HepG2 (cell line): ENCODE measurements around the gene ZDBF2. TPM values are rescaled to one million over a fixed set of nuclear protein-coding genes. Genes with fewer than 3 reads are reported as not detected.

Experiments used
- ATAC-seq: fragments of 200-7000 bp; cut with Tn5 transposase; 3 replicates; pipeline ENCODE4 v1.9.1; 2020; ENCODE audit warnings: mild to moderate bottlenecking, moderate library complexity
- BruUV-seq: library from RNA; stranded (reverse); fragments of 400-500 nt; replicated peaks from 2 replicates; lab custom pipeline; 2021; lab: Mats Ljungman, UMichigan
- CTCF ChIA-PET: fragments of 300-600 bp; formaldehyde crosslinking; extraction: SDS; loops from one replicate; lab custom pipeline; 2021; ENCODE audit warnings: low total read pairs, inconsistent platforms, low intra/inter-chr PET ratio; lab: Yijun Ruan, JAX
- POLR2A ChIA-PET: fragments of 350-600 bp; sonication (Branson Sonifier 250); formaldehyde crosslinking; loops from one replicate; lab custom pipeline; 2020; ENCODE audit warnings: antibody characterized with exemption, inconsistent platforms; lab: Yijun Ruan, JAX
- DNase-seq: peaks from one replicate; pipeline ENCODE4 v3.0.0-alpha.2; 2015; ENCODE audit warnings: low spot score
- FAIRE-seq: peaks from 3 replicates; lab custom pipeline; 2011; peaks lifted over from hg19 to GRCh38; lab: Jason Lieb, UNC
- H2AFZ ChIP-seq: one replicate; pipeline ENCODE4 v1.6.1; 2011; ENCODE audit warnings: low read length, inconsistent platforms
- H3K27ac ChIP-seq: fragments of 300-600 bp; 3 replicates; pipeline ENCODE4 v1.8.0; 2011; ENCODE audit warnings: mixed run types, mild to moderate bottlenecking, mixed read lengths, low read length, inconsistent platforms; ENCODE audit not compliant: insufficient read depth; ENCODE audit errors: extremely low read length
- H3K27me3 ChIP-seq, 2 experiments: fragments of 200-600 bp in 1 of 2; 2 replicates in 1 of 2; 3 replicates in 1 of 2; pipeline versions ENCODE4 v1.6.0 to v1.8.0; 2011; ENCODE audit warnings: low read length in 2 of 2, mild to moderate bottlenecking in 2 of 2, moderate library complexity in 2 of 2, inconsistent platforms in 1 of 2; ENCODE audit not compliant: insufficient read depth in 2 of 2, control insufficient read depth in 1 of 2
- H3K36me3 ChIP-seq, 2 experiments: fragments of 200-600 bp in 1 of 2; replicated peaks in 1 of 2; 2 replicates in 1 of 2; 3 replicates in 1 of 2; pipeline versions ENCODE4 v1.5.1 to v1.8.0; 2011; ENCODE audit warnings: low read length in 2 of 2, inconsistent platforms in 1 of 2; ENCODE audit not compliant: insufficient read depth in 2 of 2, control insufficient read depth in 1 of 2
- H3K4me1 ChIP-seq: 2 replicates; pipeline ENCODE4 v1.5.1; 2012; ENCODE audit warnings: low read length, inconsistent platforms; ENCODE audit not compliant: insufficient read depth
- H3K4me2 ChIP-seq: 2 replicates; pipeline ENCODE4 v1.6.0; 2011; ENCODE audit warnings: low read depth, low read length, inconsistent platforms
- H3K4me3 ChIP-seq, 3 experiments: fragments of 200-600 bp in 1 of 3; sonication (generic), shearing (Covaris generic) in 1 of 3; replicated peaks in 1 of 3; 2 replicates each; pipeline ENCODE4 v1.5.1; 2011 to 2016; ENCODE audit warnings: low read length in 3 of 3, inconsistent platforms in 2 of 3, low read depth in 2 of 3, mild to moderate bottlenecking in 2 of 3, control low read depth in 1 of 3, mixed read lengths in 1 of 3; ENCODE audit not compliant: insufficient read depth in 1 of 3
- H3K79me2 ChIP-seq: one replicate; pipeline ENCODE4 v1.6.1; 2011; ENCODE audit warnings: low read length, inconsistent platforms; ENCODE audit not compliant: insufficient read depth
- H3K9ac ChIP-seq: 2 replicates; pipeline ENCODE4 v1.6.0; 2011; ENCODE audit warnings: mild to moderate bottlenecking, low read depth, low read length, inconsistent platforms; ENCODE audit not compliant: insufficient read depth
- H3K9me3 ChIP-seq: 2 replicates; pipeline ENCODE4 v1.5.1; 2012; ENCODE audit warnings: mild to moderate bottlenecking, low read length
- H4K20me1 ChIP-seq: 2 replicates; pipeline ENCODE4 v1.6.0; 2011; ENCODE audit warnings: inconsistent platforms, mild to moderate bottlenecking, low read length, moderate library complexity; ENCODE audit not compliant: insufficient read depth
- ATF7 ChIP-seq, 2 experiments: fragments of 450-650 bp in 1 of 2; sonication (generic) in 1 of 2; formaldehyde crosslinking in 1 of 2; IDR thresholded peaks; 2 replicates each; pipeline versions ENCODE4 v1.4.0 to v1.6.1; 2016 to 2020; ENCODE audit warnings: antibody characterized with exemption in 1 of 2, mild to moderate bottlenecking in 1 of 2, missing genetic modification reagents in 1 of 2
- BHLHE40 ChIP-seq: IDR thresholded peaks from 2 replicates; pipeline ENCODE4 v1.6.1; 2011; ENCODE audit warnings: low read length, improper control_type of control experiment
- CREB1 ChIP-seq, 2 experiments: fragments of 450-650 bp in 1 of 2; IDR thresholded peaks; 2 replicates each; pipeline ENCODE4 v1.6.1; 2016 to 2017; ENCODE audit warnings: control low read depth in 1 of 2, mild to moderate bottlenecking in 1 of 2, missing compliant biosample characterization in 1 of 2, missing genetic modification characterization in 1 of 2
- PTBP1 ChIP-seq: fragments of 200-400 bp; formaldehyde crosslinking; IDR thresholded peaks from 2 replicates; pipeline ENCODE4 v1.6.1; 2018; ENCODE audit warnings: low read length, low read depth; ENCODE audit not compliant: poor library complexity, severe bottlenecking
- REL ChIP-seq: sonication (generic); formaldehyde crosslinking; conservative IDR thresholded peaks from 2 replicates; pipeline ENCODE4 v1.8.0; 2022; ENCODE audit warnings: mild to moderate bottlenecking, missing genetic modification reagents, moderate library complexity
- SRSF9 ChIP-seq: fragments of 200-400 bp; formaldehyde crosslinking; IDR thresholded peaks from 2 replicates; pipeline ENCODE4 v1.6.1; 2018; ENCODE audit warnings: borderline replicate concordance, mild to moderate bottlenecking, low read depth, low read length; ENCODE audit not compliant: insufficient read depth, poor library complexity, severe bottlenecking
- ZNF557 ChIP-seq: sonication (generic); formaldehyde crosslinking; IDR thresholded peaks from 2 replicates; pipeline ENCODE4 v1.4.0; 2020; ENCODE audit warnings: missing genetic modification reagents
- ZNF652 ChIP-seq: IDR thresholded peaks from 2 replicates; pipeline ENCODE4 v1.6.1; 2016; ENCODE audit warnings: low read depth, borderline replicate concordance
- ZNF781 ChIP-seq: sonication (generic); formaldehyde crosslinking; IDR thresholded peaks from 2 replicates; pipeline ENCODE4 v1.5.1; 2020; ENCODE audit warnings: borderline replicate concordance, mild to moderate bottlenecking, missing genetic modification reagents; ENCODE audit errors: not compliant biosample characterization
- ZNF879 ChIP-seq: sonication (generic); formaldehyde crosslinking; IDR thresholded peaks from 2 replicates; pipeline ENCODE4 v1.8.1; 2023; ENCODE audit warnings: missing genetic modification reagents
- WGBS: methylation state at CpG from one replicate; pipeline ENCODE4 v1.1.6; 2017; ENCODE audit warnings: low lambda C conversion rate; 5-methylcytosine and 5-hydroxymethylcytosine counted together
- in situ Hi-C: cut with HindIII; loops from 2 replicates; pipeline ENCODE4 v1.10.0; 2017; ENCODE audit warnings: low pct_unique_long_range_greater_than_20kb; ENCODE audit not compliant: extremely low pct_ligation_motif_present
- intact Hi-C: fragments of 100-400 bp; cut with micrococcal nuclease; formaldehyde crosslinking; loops from one replicate; pipeline ENCODE4 v1.10.0; 2022; ENCODE audit not compliant: unreplicated experiment
- polyA plus RNA-seq, 8 experiments: library from polyadenylated mRNA; depleted of rRNA in 3 of 8; stranded (reverse) in 7 of 8; unstranded in 1 of 8; fragments of >200 nt; fragmentation: Illumina TruSeq in 4 of 8; extraction: Trizol in 4 of 8; gene quantifications; 2 replicates each; pipeline versions ENCODE4 v1.2.1 to v1.2.3, GENCODE V29; 2011 to 2016; ENCODE audit warnings: low read depth in 4 of 8, missing spikeins in 1 of 8, mixed read lengths in 1 of 8; ENCODE audit not compliant: insufficient read depth in 1 of 8
- total RNA-seq, 5 experiments: library from RNA; depleted of rRNA; stranded (reverse); fragments of >200 nt; fragmentation: Illumina TruSeq; extraction: Trizol; gene quantifications; 2 replicates each; pipeline ENCODE4 v1.2.3, GENCODE V29; 2016; ENCODE audit warnings: low read depth in 1 of 5

The ZDBF2 gene
- total and polyA plus RNA-seq, 2 of the 13 experiments (the other 11 are each of a cell fraction or from before 2014, with no cell fraction given), result 1.5 to 2.0 TPM

DNA sequence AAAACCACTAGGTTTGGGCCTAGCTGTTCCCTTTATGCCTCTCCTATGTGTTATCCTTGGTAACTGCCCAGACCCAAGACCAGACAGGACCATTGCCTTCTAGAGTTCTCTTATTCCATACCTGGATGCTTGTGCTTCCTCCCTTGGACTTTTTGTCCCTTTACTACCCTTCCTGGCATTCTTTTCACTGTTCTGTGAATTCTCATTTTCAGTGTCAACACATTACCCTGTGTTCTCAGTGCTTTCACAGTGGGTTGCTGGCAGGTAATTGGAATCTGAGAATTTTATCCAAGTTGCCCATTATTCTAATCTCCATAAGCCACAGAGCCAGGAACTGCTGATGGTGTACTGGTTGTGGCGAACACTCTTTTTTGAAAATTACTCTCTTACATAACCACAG lies 41.7 kb downstream of the ZDBF2 start:
- Histone ChIP-seq H3K27ac (no peak overlapping the region), H3K27me3 (no peaks in the 10 kb centered on the region), H3K9me3 (peaks cover 9% of the 10 kb centered on the region), H3K9ac (no peak overlapping the region), H3K79me2 (no peaks in the 10 kb centered on the region), H4K20me1 (no peaks in the 10 kb centered on the region), H3K4me1 (no peaks in the 10 kb centered on the region), H2AFZ (no peak overlapping the region), H3K4me2 (no peak overlapping the region), H3K4me3 (no peak overlapping the region)
- ChIA-PET POLR2A (no interaction called here), CTCF (no interaction called here)
- no peak for ATAC-seq
- no TSS peak for BruUV-seq
- intact Hi-C loops, result no loop called here
- no peak for DNase-seq
- 64% methylated on average over 1 of the region's 1 CpG for WGBS
- in situ Hi-C loops, result no loop called here
- FAIRE-seq, result no peak
- TF ChIP-seq ZNF557 (CRISPR knock-in tag) (no peak), REL (no peak), ZNF879 (CRISPR knock-in tag) (no peak), SRSF9 (no peak), PTBP1 (no peak), BHLHE40 (no peak)
- TF ChIP-seq, all 625 proteins: peak for 0
- no peaks in the 10 kb centered on the region for H3K36me3 ChIP-seq

DNA sequence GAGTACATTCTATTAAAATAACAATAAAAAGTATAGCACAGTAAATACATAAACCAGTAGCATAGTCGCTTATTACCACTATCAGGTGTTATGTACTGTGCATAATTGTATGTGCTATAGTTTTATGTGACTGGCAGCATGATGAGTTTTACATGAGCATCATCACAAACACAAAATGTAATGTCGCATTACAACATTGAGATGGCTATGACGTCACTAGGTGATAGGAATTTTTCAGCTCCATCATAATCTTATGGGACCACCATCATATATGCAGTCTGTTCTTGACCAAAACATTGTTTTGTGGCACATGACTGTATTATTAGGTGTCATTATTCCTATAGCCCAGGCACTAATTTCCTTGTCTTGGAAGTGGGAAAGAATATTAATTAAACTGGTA lies 48.6 kb downstream of the ZDBF2 start:
- DNase-seq (no peak), FAIRE-seq (no peak), ATAC-seq (no peak)
- Histone ChIP-seq H3K27me3 (peaks cover 0 to 10% of the 10 kb centered on the region in 2 experiments; a peak in 2 of 5 replicates), H3K79me2 (no peaks in the 10 kb centered on the region), H3K4me2 (no peak overlapping the region), H3K9ac (no peak overlapping the region), H3K4me3 (no peak overlapping the region), H3K4me1 (no peaks in the 10 kb centered on the region), H4K20me1 (no peaks in the 10 kb centered on the region), H2AFZ (no peak overlapping the region), H3K36me3 (no peaks in the 10 kb centered on the region), H3K27ac (no peak overlapping the region), H3K9me3 (peaks cover 9% of the 10 kb centered on the region)
- ChIA-PET CTCF (no interaction called here), POLR2A (no interaction called here)
- TF ChIP-seq ZNF781 (CRISPR knock-in tag) (no peak), ZNF652 (CRISPR knock-in tag) (no peak), BHLHE40 (no peak), CREB1 (IDR thresholded peaks at IDR 0.05) (peak; percentile 99), CREB1 (CRISPR knock-in tag; IDR thresholded peaks at IDR 0.05) (no peak), ATF7 (IDR thresholded peaks at IDR 0.05) (peak; percentile 99), ATF7 (CRISPR knock-in tag; IDR thresholded peaks at IDR 0.05) (no peak)
- intact Hi-C loops, result no loop called here
- WGBS, result 7% methylated on average over 3 of the region's 3 CpGs
- BruUV-seq, result no TSS peak
- in situ Hi-C loops, result no loop called here
